NB4 (cell line): ENCODE measurements around the gene ETAA1.

Experiments
- TF ChIP-seq, protein P1 (sequence below): IDR thresholded peaks from one replicate; pipeline ENCODE4 v1.5.1; 2012; ENCODE audit warnings: low read depth, low read length
- TF ChIP-seq, protein P2 (sequence below): IDR thresholded peaks from 2 replicates; pipeline ENCODE4 v1.6.1; 2011; ENCODE audit warnings: low read depth, low read length

DNA sequence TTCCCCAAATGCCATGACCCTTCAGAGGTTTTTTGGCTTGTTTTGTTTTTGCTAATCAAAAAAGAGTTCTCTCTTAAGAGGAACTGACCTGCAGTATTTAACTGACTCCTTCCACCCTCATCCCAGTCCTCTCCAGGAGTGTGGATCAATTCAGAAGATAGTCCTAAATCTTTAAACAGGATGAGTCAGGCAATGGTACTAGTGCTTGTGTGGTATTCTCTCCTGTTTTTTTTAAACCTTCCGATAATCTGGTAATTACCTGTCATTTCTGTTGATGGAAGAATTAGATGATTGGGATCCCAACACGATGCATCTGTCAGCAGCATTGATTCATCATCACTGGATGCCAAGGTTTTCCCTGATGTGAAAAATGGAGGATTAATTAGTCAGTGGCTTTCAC is 41.2 kb downstream of the ETAA1 start:
- TF ChIP-seq, protein P1, sequence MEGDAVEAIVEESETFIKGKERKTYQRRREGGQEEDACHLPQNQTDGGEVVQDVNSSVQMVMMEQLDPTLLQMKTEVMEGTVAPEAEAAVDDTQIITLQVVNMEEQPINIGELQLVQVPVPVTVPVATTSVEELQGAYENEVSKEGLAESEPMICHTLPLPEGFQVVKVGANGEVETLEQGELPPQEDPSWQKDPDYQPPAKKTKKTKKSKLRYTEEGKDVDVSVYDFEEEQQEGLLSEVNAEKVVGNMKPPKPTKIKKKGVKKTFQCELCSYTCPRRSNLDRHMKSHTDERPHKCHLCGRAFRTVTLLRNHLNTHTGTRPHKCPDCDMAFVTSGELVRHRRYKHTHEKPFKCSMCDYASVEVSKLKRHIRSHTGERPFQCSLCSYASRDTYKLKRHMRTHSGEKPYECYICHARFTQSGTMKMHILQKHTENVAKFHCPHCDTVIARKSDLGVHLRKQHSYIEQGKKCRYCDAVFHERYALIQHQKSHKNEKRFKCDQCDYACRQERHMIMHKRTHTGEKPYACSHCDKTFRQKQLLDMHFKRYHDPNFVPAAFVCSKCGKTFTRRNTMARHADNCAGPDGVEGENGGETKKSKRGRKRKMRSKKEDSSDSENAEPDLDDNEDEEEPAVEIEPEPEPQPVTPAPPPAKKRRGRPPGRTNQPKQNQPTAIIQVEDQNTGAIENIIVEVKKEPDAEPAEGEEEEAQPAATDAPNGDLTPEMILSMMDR: no peak
- TF ChIP-seq, protein P2, sequence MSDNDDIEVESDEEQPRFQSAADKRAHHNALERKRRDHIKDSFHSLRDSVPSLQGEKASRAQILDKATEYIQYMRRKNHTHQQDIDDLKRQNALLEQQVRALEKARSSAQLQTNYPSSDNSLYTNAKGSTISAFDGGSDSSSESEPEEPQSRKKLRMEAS: no peak
